T-helper 2 cell treated with Interferon-gamma antibody and Interleukin-4, amounts not matched to agents 100 ng/mL and 5 ng/mL, for 36 hours (primary cell): Measurements from ENCODE around the gene PRR23A. TPM values are rescaled to one million over a fixed set of nuclear protein-coding genes. Genes with fewer than 3 reads are reported as not detected.
"Not testable (repeated sequence)": the region's sequence is repeated elsewhere in the genome, so short reads cannot be mapped to it uniquely, and the experiment has no call there.

ENCODE experiments used
- intact Hi-C: fragments of 100-400 bp; cut with micrococcal nuclease; formaldehyde crosslinking; loops from one replicate; pipeline ENCODE4 v1.15.1; 2023
- total RNA-seq: library from RNA; stranded (reverse); gene quantifications from 2 replicates; pipeline ENCODE4 v1.2.3, GENCODE V29; 2022

The PRR23A gene
- not detected in 2 replicates for total RNA-seq

DNA sequence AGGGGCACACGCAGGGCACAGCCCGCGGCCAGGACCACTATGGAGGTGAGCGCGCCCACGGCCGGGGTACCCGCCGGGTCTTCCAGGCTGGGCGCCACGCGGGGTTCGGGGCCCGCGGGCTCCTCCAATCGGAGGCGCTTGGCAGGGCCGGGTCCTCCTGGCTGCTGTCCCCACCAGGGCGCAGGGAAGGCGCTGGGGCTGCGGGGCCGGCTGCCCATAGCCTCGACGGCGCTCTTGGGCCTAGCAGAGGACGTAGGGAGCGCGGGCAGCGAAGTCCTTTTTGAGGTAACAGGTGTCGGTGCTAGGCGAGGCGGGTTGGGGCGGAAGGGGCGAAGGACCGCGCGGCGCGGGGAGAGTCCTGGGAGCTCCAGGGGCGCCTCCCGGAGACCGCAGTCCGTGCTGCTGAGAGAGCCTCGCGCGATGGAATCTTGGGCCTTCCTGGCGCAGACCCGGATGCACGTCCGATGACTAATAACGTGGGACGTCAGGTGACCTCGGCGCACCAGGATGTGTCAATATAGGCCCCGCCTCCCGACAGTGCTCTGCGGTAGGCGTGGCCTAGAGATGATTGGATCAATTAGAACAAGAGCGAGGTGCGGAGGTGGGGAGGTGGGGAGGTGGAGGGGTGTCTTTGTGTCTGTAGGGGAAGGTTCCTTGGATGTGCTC is at the start of gene PRR23A:
PRR23A (minus strand) TSS at position 218 of the 666 bp plus-strand sequence; CDS start at position 218, 0 bp downstream.
- intact Hi-C loops: no loop called here

DNA sequence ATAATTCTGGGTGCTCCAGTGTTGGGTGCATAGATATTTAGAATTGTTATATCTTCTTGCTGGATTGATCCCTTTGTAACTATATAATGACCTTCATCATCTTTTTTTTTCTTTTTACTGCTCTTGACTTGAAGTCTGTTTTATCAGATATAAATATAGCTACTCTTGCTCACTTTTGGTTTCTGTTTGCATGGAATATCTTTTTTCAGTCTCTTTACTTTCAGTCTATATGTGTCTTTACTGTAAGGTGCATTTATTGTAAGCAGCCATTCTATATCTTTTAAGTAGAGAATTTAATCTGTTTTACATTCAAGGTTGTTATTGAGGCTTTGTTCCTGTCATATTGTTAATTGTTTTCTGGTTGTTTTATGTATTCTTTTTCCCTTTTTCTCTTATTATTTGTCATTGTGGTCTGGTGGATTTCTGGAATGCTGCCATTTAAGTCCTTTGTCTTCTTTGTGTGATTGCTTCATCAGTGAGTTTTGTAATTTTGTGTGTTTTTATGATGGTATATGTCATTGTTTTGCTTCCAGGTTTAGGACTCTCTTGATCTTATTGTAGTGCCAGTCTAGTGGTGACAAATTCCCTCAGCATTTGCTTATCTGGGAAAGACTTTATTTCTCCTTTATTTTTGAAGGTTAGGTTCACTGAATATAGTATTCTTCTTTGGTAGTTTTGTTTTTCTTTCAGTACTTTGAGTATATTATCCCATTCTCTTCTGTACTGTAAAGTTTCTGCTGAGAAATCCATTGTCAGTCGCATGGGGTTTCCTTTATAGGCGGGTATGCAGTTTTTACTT is 46.9 kb upstream of the PRR23A start:
- intact Hi-C loops: no loop called here

- intact Hi-C loops: no loop called here
Observed at GRCh38 chr3:139044366-139045210, 38.5 kb upstream of the PRR23A start, which contains the start of gene PRR23C. TSS of gene PRR23C (minus strand) at chr3:139044892. CDS start at chr3:139044620, 272 bp downstream.

DNA sequence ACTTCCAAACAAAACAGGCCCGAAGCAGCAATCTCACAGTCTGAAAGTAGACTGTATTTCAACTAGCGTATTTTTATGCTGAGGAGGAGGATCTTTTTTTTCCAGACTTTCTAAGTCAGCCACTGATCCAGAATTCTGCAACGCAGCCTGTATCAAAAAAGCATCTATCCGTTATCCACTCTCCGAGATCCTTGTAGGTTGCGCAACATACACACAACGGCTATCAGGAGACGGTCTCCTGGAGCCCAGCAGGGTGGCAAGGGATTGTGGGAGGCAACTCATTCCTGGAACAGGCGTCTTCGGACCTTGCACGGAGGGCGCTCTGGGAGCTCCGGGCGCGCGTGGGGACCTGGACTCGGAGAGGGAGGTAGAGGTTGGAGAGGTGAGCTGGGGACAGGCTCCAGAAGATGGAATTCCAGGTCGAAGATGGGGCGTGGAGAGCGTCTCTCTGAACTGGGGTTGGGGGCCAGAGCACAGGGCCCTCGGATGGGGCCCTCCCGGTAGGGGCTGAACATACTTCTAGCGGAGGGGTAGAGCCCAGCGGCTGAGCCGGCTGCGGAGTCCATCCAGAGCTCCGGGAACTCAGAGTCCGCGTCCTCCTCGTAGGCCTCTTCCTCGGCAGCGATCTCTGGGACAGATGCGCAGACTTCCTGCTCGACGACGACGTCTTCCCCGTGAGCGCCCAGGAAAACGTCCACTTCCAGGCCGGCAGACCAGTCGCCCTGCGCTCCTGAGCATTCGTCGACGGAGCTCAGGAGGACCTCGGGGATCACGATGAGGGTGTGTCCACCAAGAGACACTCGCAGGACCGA is 37.7 kb upstream of the PRR23A start:
- intact Hi-C loops: no loop called here

DNA sequence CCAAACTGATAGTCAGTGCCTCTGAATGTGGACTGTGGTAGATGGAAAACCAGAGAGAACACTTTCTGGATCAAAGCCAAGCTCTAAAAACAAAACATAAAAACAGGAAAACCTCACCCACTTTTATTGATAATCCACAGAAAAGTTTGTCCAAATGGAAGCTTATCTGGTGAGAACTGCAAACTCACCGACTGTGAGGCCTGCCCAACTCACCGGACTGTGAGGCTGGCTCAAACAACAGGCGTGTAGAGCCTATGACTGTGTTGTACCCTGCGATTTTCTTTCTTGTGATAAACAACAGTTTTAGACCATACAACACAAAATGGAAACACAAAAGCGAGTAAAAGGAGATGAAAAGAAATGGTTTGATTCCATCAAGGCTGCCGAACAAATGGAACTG is 31.4 kb upstream of the PRR23A start:
- intact Hi-C loops: no loop called here

GRCh38 chr3:139032326-139033002 is 26.4 kb upstream of the PRR23A start:
- intact Hi-C loops: no loop called here

GRCh38 chr3:139030576-139030975 is 24.5 kb upstream of the PRR23A start:
- intact Hi-C loops: not testable (repeated sequence)

DNA sequence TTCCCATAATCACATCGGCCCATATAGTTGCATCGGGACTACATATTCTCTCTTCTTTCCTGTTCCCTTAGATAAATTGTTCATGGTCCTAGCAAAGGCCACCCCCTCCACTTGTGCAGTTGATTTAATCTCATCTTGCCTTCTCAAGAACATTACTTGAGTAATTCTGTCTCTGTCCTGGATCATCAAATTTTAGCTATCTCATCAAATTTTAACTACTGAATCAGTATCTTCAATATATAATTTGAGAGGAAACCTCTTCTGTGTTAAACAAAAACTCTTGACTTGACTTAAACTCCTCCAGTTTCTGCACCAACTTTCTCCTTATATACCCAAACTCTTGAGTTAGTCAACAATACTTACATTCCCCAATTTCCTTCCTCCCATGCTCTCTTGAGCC is 18.9 kb upstream of the PRR23A start:
- intact Hi-C loops: no loop called here

GRCh38 chr3:139020868-139021234 is 14.8 kb upstream of the PRR23A start, which contains the start of gene PRR23B:
TSS of gene PRR23B (minus strand) at chr3:139020926. CDS start at chr3:139020661, 265 bp downstream.
- intact Hi-C loops: no loop called here

DNA sequence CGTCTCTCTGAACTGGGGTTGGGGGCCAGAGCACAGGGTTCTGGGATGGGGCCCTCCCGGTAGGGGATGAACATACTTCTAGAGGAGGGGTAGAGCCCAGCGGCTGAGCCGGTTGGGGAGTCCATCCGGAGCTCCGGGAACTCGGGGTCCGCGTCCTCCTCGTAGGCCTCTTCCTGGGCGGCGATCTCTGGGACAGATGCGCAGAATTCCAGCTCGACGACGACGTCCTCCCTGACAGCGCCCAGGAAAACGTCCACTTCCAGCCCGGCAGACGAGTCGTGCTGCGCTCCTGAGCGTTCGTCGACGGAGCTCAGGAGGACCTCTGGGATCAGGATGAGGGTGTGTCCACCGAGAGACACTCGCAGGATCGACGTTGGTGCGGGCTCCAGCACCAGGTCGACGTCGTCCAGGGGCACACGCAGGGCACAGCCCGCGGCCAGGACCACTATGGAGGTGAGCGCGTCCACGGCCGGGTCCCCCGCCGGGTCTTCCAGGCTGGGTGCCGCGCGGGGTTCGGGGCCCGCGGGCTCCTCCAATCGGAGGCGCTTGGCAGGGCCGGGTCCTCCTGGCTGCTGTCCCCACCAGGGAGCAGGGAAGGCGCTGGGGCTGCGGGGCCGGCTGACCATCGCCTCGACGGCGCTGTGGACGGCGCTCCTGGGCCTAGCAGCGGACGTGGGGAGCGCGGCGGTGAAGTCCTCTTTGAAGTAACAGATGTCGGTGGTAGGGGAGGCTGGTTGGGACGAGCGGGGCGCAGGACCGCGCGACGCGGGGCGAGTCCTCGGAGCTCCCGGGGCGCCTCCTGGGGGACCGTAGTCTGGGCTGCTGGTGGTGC is 14.2 kb upstream of the PRR23A start:
- intact Hi-C loops: no loop called here

DNA sequence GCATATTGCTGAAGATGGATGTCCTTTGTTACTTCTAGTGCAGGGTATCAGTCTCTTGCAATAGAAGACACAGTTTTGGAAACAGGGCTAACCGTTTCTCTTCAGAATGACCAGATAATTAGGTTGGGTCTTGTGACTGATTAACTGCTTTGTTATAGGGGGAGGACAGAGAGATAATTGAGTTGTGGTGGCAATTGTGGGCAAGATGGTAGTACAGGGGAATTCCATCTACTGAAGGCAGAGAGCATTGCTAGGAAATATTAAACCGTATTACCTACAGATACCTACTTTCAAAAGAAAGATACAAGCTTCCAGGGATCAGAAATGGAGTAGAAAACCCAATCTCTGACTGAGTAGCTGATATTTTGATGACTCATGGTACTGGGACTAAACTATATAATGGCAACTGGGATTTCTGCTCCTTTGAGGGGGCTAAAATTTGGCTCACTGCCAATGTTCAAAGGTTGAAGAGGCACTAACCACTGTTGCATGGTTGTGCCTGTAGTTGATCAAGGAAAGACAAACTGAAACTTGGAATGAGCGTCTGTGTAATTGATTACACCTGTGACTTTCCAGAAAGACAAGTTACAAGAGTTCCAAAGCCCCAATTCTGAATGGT is 10.5 kb upstream of the PRR23A start:
- intact Hi-C loops: no loop called here

DNA sequence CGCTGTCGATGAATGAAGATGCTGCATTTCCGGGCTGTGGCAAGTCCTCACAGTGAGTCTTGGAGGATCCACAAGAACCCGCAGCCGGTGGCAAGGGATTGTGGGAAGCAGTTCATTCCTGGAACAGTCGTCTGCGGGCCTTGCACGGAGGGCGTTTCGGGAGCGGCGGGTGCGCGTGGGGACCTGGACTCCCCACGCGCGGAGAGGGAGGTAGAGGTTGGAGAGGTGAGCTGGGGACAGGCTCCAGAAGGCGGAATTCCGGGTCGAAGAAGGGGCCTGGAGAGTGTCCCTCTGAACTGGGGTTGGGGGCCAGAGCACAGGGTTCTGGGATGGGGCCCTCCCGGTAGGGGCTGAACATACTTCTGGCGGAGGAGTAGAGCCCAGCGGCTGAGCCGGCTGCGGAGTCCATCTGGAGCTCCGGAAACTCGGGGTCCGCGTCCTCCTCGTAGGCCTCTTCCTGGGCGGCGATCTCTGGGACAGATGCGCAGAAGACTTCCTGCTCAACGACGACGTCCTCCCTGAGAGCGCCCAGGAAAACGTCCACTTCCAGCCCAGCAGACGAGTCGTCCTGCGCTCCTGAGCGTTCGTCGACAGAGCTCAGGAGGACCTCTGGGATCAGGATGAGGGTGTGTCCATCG is 593 bp downstream of the PRR23A start:
- intact Hi-C loops: no loop called here

DNA sequence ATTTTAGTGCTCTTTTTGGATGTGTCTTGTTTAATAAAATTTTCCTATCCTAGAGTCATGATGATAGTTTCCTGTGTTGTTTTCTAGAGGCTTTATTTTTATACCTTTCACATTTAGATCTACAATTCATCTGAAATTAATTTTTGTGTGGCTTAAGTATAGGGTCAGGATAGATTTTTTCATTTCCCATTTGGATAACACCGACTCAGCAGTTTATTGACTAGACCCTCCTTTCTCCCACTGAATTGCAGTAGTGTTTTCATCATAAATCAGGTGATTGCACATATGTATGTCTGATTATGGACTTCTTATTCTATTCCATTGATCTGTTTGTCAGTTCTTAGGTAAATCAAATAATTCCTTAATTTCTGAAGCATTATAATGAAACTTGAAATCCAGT is 10.4 kb downstream of the PRR23A start:
- intact Hi-C loops: no loop called here

DNA sequence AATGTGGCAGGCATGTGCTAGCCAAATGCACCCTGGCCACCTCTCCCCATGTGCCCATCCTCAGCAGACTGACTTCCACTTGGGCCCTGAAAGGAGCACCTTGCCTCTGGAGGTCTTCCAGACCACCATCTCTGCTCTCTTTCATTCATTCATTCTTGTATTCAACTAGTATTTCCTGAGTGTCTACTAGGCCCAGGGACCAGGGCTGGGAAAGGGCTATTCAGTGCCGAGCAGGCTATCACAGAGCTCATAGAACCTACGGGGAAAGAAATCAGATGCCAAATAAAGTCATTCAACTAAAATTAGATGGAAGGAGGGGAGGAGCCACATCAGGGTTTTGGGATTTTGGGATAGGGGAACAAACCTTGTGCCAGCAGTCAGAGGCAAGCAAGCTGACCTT is 18.9 kb downstream of the PRR23A start:
- intact Hi-C loops: no loop called here

- intact Hi-C loops: no loop called here
Observed at GRCh38 chr3:138985932-138986331, 20.1 kb downstream of the PRR23A start.

- intact Hi-C loops: no loop called here
Observed at GRCh38 chr3:138984816-138985215, 21.3 kb downstream of the PRR23A start.

GRCh38 chr3:138976047-138976446 is 30.0 kb downstream of the PRR23A start:
- intact Hi-C loops: no loop called here

DNA sequence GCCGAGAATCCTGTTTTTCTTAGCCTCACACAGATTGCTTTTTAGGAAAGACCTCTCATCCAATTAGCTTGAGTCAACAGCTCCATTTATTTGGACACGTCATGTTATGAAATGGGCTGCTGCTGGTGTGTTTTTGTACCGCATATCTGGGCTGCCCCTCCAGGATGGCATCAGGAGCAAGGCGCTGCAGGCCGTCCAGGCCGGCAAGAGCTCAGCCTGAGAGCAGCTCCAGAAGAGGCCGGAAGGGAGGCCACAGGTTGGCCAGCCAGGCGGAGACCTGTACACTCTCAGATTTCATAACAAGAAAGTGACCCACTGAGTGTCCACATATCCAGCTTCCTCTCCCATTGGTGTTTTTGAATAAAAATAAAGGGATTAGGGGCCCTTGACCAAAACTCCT is 30.7 kb downstream of the PRR23A start:
- intact Hi-C loops: no loop called here
